ENCODE results near the gene PDE6G.

GRCh38 chr17:81703747-81704654, 47.7 kb upstream of the PDE6G start:
- no peak for TF ChIP-seq HDAC2 (CRISPR knock-in tag; IDR thresholded peaks at IDR 0.05)
- no peak for TF ChIP-seq CREM (IDR thresholded peaks at IDR 0.05)
- TF ChIP-seq CREM (CRISPR knock-in tag; IDR thresholded peaks at IDR 0.05) = no peak
- no peak for TF ChIP-seq HMG20B (CRISPR knock-in tag; conservative IDR thresholded peaks at IDR 0.05)
- TF ChIP-seq ZNF660 (CRISPR knock-in tag; IDR thresholded peaks at IDR 0.05; ENCODE audit: borderline replicate concordance, low read depth) = no peak
